HG03558 (cell line): ENCODE measurements around the gene CFAP43.
"Not testable (repeated sequence)": the region's sequence is repeated elsewhere in the genome, so short reads cannot be mapped to it uniquely, and the experiment has no call there.

ENCODE experiments used
- ATAC-seq: cut with Tn5 transposase; IDR thresholded peaks from one replicate; pipeline ENCODE4 v1.9.1; 2021; ENCODE audit warnings: moderate number of reproducible peaks; ENCODE audit not compliant: unreplicated experiment; ENCODE audit errors: extremely low read depth

Gene CFAP43

GRCh38 chr10:104230490-104230889 is 1.7 kb downstream of the CFAP43 start:
- ATAC-seq, result no peak

GRCh38 chr10:104223304-104223703 is 8.9 kb downstream of the CFAP43 start:
- no peak for ATAC-seq

DNA sequence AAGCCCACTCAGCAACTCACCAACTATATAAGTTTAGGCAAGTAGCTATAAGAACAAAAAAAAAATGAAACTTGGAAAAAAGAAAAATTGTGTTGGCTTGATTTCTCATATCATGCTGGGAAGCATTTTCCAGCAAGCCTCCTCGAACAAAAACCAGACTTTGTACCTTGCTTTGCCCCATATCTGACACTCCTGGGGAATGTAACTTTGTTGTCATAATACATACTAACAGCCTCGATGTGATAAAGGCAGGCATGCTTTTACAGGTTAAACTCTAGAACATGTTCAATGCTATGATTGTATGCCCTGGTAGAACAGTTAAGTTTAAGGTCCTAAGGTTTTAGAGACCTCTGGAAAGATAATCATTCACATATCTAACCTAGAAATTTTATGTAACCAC is 11.6 kb downstream of the CFAP43 start:
- ATAC-seq, result no peak

DNA sequence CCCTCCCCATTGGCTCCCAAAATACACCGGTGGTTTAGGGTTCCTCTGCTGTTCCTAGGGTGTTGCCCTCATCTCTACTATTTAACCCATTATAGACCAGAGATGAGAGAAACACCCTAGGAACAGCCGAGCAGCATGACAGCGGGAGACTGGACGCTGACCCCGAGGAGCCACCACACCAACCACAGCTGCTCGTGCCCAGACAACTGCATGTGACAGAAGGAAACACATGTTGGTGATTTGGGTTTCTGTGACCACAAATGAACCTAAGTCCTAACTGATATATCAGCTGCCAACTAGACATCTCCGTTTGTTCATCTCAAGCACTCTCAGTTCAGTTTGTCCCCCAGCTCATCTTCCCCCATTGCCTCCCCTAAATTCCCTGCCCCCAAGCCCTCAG is 13.4 kb downstream of the CFAP43 start:
- no peak for ATAC-seq

GRCh38 chr10:104216631-104217030 is 15.5 kb downstream of the CFAP43 start:
- ATAC-seq, result no peak

DNA sequence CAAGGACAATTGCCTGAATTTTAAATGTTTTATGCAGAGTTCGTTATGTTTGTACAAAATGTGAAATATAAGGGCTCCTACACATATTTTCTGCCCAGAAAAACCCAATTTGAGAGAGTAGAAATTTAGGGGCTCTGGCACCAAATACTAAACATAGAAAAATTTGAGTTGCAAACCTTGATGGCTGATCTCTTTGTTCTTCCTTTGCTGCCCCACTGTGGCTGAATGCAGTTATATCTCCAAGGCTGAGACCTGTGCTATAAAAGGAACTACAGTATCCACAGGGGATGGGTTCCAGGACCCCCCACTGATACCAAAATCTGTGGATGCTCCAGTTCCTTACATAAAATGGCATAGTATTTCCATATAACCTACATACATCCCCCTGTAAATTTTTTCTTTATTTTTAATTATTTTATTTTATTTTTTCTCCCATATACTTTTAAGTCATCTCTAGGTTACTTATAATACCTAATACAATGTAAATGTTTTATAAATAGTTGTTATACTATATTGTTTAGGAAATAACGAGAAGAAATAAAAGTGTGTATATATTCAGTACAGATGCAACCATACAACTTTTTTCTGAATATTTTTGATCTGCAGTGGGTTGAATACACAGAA is 22.5 kb downstream of the CFAP43 start:
- ATAC-seq, result no peak

DNA sequence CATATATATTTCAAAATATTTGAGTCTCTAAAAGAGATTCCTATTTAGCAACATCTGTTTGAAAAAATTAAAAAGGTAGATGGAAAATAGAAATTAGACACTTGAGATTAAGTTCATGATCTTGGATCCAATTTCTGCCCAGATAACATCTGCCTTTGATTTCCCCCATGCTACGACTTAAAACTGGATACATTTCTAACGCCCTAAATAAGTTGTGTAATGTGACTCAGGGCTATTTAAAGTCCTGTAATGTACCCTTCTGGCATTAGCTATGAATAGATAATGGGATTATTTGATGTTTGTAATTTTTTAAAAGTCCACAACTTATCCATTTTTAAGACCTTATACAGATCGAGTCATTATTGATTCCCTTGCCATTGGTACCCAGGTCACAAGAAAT is 23.4 kb downstream of the CFAP43 start:
- no peak for ATAC-seq

GRCh38 chr10:104202231-104202630 is 29.9 kb downstream of the CFAP43 start:
- no peak for ATAC-seq

GRCh38 chr10:104201636-104202035 is 30.5 kb downstream of the CFAP43 start:
- ATAC-seq, result no peak

- no peak for ATAC-seq
Observed at GRCh38 chr10:104199567-104199966, 32.6 kb downstream of the CFAP43 start.

GRCh38 chr10:104197364-104197763 is 34.8 kb downstream of the CFAP43 start:
- ATAC-seq, result no peak

GRCh38 chr10:104195706-104196105 is 36.5 kb downstream of the CFAP43 start:
- no peak for ATAC-seq

DNA sequence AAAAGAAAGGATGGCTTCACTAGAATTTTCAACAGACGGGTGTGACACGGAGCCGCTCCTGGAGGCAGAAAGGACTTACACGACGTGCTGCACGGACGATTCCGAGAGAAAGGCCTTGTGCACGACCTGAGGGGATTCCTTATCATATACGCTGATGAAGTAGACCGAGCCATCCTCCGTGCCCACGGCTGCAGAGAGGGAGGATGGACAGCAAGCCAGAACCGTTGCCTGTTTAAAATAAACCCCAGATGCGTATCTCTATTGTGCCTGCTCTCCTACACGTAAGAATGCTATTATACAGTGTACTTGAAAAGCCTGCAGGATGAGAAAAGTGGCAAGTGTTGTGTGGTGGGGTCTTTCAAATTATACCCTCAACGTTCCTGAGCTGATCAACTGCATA is 38.4 kb downstream of the CFAP43 start:
- ATAC-seq, result no peak

- ATAC-seq, result no peak
Observed at GRCh38 chr10:104190695-104191094, 41.5 kb downstream of the CFAP43 start.

- ATAC-seq, result no peak
Observed at GRCh38 chr10:104183682-104184081, 48.5 kb downstream of the CFAP43 start.

DNA sequence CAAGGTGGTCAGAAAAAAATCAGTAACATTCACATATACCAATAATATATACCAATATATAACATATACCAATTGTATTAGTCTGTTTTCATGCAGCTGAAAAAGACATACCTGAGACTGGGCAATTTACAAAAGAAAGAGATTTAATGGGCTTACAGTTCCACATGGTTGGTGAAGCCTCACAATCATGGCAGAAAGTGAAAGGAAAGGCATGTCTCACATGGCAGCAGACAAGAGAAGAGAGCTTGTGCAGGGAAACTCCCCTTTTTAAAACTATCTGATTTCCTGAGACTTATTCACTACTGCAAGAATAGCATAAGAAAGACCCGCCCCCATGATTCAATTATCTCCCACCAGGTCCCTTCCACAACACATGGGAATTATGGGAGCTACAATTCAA is 58.0 kb downstream of the CFAP43 start:
- ATAC-seq, result not testable (repeated sequence)

- no peak for ATAC-seq
Observed at GRCh38 chr10:104170610-104171254, 61.4 kb downstream of the CFAP43 start.

DNA sequence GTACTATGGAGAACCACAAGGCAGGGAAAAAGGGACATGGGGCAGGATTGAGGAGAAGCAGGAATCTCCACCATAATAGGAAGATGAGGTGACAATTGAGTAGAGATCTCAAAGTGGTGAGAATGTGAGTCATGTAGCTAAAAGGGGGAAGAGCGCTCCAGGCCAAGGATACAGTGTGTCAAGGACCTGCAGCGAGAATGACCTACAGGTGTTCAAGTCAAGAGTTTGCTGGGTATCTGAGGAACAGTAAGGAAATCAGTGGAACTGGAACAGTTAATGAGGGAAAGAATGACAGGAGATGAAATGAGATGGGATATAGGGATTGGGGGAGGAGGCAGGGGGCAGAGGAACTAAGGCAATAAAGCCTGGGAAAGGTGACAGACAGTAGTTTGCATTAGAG is 76.6 kb downstream of the CFAP43 start:
- ATAC-seq, result no peak

GRCh38 chr10:104151737-104152136 is 80.4 kb downstream of the CFAP43 start:
- no peak for ATAC-seq

DNA sequence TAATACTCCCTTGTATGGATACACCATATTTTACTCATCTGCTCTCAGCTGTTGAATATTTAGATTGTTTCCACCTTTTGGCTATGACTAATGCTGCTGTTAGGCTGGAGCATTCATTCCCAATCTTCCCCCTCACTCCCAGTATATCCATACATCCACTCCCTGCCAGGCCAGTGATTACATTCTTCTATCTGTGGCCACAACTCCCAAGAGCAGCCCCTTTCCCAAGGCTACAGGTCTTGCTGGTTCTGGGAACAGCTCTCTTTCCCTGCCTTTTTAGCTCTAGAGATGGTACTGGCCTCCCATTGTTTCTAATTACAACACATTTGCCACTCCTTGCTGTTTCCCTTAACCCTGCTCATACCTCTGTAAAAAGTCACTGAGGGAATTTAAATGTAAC is 82.0 kb downstream of the CFAP43 start:
- ATAC-seq, result no peak

GRCh38 chr10:104146882-104147281 is 85.3 kb downstream of the CFAP43 start:
- no peak for ATAC-seq

- ATAC-seq, result no peak
Observed at GRCh38 chr10:104144931-104145330, 87.2 kb downstream of the CFAP43 start.
